Limb (tissue), 2 donors: ENCODE data around the gene HRH2.

Experiments used
- DNase-seq, 2 donors: peaks; one replicate each; pipeline ENCODE4 v3.0.0-alpha.2; 2016; ENCODE audit errors: extremely low spot score in 2 of 2

Gene HRH2

GRCh38 chr5:175692235-175692995, 34.5 kb downstream of the HRH2 start:
- no peak for DNase-seq

- no peak for DNase-seq
Measured at GRCh38 chr5:175692996-175693710, 35.3 kb downstream of the HRH2 start.

GRCh38 chr5:175693741-175694140, 35.9 kb downstream of the HRH2 start:
- DNase-seq: no peak

- peak in 1 of 2 donors; percentile 29 for DNase-seq
Measured at GRCh38 chr5:175694371-175695160, 36.7 kb downstream of the HRH2 start.

- peak in 1 of 2 donors; percentile 22 for DNase-seq
Measured at GRCh38 chr5:175695161-175696126, 37.6 kb downstream of the HRH2 start.

GRCh38 chr5:175696139-175696854, 38.4 kb downstream of the HRH2 start:
- DNase-seq: peak in 1 of 2 donors; percentile 60

- DNase-seq: no peak
Measured at GRCh38 chr5:175696855-175697198, 39.0 kb downstream of the HRH2 start.

- peak in 1 of 2 donors; percentile 19 for DNase-seq
Measured at GRCh38 chr5:175697846-175698245, 40.0 kb downstream of the HRH2 start.

GRCh38 chr5:175698401-175699115, 40.7 kb downstream of the HRH2 start:
- peak in 1 of 2 donors; percentile 9 for DNase-seq

- peak in 1 of 2 donors; percentile 6 for DNase-seq
Measured at GRCh38 chr5:175700991-175701390, 43.1 kb downstream of the HRH2 start.

- DNase-seq: no peak
Measured at GRCh38 chr5:175701797-175702196, 43.9 kb downstream of the HRH2 start.

GRCh38 chr5:175706499-175706898, 48.6 kb downstream of the HRH2 start:
- no peak for DNase-seq

GRCh38 chr5:175707751-175708375, 50.0 kb downstream of the HRH2 start:
- peak in 1 of 2 donors; percentile 7 for DNase-seq

GRCh38 chr5:175709276-175709781, 51.5 kb downstream of the HRH2 start:
- peak in 1 of 2 donors; percentile 9 for DNase-seq

GRCh38 chr5:175710326-175710725, 52.5 kb downstream of the HRH2 start:
- peak in 1 of 2 donors; percentile 10 for DNase-seq

GRCh38 chr5:175711031-175711430, 53.2 kb downstream of the HRH2 start:
- no peak for DNase-seq

- DNase-seq: peak in 1 of 2 donors; percentile 15
Measured at GRCh38 chr5:175711472-175712312, 53.8 kb downstream of the HRH2 start.

GRCh38 chr5:175712313-175712680, 54.4 kb downstream of the HRH2 start:
- peak in 1 of 2 donors; percentile 11 for DNase-seq
